Epithelial cell of esophagus (primary cell): Measurements from ENCODE around the gene PCDH15.

ENCODE experiments used
- DNase-seq: peaks from one replicate; pipeline ENCODE4 v3.0.0; 2010; ENCODE audit warnings: low read depth
- H3K4me3 ChIP-seq: 2 replicates; pipeline ENCODE4 v1.5.1; 2011; ENCODE audit warnings: mild to moderate bottlenecking, low read length, control low read depth
- TF ChIP-seq, protein P1 (sequence below): IDR thresholded peaks from 2 replicates; pipeline ENCODE4 v1.5.1; 2011; ENCODE audit warnings: low read depth, mild to moderate bottlenecking, low read length, control low read depth, inconsistent platforms; ENCODE audit not compliant: insufficient read depth; ENCODE audit errors: missing control alignments

Gene PCDH15

DNA sequence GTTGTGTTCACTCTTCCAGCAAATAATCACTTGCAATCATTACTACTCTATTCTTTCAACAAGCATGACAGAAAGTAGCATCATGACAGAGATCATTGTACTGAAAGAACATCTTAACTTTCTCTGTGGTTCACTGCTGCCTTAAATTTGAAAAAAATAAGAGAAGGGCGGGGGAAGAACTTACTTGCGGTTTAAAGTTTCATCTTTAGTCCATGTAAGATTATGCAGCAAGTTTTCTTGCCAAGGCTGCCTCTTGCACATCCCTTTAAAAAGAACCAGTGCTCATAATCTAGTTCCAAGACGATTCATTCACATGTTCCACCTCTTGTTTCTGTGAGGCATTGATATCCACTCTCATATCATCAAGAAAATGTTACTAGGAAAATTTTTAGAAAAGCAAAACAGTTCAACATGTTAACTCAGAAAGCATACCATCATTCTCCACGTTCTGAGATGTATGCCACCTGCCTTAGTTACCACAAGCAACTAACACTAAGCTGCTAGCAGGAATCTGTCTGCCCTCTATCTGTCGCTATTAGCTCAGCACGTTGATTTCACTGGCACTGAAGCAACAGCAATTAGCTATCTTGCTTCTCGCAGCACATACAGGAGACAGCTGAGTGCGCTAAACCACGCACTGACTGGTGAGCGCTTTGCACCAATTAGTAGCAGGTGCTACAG lies at the start of gene PCDH15:
Gene PCDH15 (minus strand): TSS at position 491 of the 681 bp plus-strand sequence. CDS start 136,969 bp downstream, outside the sequence.
- H3K4me3 ChIP-seq = no peak within 1 kb of the TSS
- peak; percentile 63 for DNase-seq
- TF ChIP-seq, protein P1, sequence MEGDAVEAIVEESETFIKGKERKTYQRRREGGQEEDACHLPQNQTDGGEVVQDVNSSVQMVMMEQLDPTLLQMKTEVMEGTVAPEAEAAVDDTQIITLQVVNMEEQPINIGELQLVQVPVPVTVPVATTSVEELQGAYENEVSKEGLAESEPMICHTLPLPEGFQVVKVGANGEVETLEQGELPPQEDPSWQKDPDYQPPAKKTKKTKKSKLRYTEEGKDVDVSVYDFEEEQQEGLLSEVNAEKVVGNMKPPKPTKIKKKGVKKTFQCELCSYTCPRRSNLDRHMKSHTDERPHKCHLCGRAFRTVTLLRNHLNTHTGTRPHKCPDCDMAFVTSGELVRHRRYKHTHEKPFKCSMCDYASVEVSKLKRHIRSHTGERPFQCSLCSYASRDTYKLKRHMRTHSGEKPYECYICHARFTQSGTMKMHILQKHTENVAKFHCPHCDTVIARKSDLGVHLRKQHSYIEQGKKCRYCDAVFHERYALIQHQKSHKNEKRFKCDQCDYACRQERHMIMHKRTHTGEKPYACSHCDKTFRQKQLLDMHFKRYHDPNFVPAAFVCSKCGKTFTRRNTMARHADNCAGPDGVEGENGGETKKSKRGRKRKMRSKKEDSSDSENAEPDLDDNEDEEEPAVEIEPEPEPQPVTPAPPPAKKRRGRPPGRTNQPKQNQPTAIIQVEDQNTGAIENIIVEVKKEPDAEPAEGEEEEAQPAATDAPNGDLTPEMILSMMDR = peak; percentile 67

DNA sequence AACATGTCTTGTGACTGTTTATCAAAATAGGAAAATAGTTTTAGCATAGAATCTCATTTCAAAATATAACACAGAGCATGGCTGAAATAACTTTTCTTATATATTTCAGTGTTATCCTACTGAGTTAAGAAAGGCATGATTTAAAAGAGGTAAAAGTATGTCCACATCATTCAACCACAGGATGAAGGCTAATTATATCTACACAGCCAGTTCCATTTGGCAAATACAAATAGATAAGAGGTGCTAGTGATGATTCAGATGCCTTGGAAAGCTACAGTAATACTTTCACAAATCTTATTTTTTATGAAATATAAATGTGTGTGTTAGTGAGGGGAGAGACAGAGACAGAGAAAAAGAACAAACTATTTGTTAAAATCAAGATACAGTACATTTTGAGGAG lies 42.9 kb upstream of the PCDH15 start:
- TF ChIP-seq, protein P1 = no peak
- no peak for DNase-seq
- no peak overlapping the region for H3K4me3 ChIP-seq

DNA sequence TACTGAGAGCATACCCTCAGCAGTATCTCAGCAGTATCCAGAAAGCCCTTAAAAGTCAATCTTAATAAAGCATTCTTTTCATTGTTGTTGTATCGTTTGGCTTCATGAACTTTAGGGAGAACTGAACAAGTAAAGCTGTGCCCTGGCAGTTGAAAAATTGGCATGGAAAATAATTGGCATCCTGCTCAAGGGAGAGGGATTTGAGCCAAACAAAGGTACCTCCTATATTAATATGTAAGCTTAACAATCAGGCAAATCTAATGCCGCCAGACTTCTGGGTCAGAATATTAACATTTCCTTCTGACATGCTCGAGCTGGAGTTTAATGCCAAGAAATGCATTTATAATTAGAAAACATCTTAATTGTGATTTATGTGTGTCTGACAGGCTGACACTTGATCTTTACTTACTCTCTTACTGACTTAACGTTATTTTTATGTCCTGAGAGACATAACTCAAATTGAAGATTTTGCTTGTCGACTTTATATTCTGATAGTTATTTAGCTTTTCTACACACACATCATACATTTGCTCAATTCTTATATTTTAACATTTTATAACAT lies 42.1 kb upstream of the PCDH15 start:
- no peak for DNase-seq
- TF ChIP-seq, protein P1 = no peak
- H3K4me3 ChIP-seq = no peak overlapping the region

DNA sequence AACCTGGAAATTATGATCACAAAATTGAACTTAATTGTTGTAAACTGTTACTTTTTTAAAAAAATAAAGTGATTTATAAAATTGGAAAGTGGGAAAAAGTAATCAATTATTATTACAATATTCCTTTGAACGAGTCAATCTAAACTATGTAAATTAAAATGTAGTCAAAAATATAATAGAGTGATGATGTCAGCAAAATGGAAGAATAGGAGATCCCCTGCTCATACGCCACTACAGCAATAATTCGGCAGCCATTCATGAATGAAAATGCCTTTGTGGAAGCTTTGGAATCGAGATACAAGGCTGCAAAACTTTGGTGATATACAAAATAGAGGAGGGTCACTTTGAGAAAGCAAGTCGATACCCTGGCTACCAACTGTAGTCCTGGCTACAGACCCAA lies 36.4 kb upstream of the PCDH15 start:
- no peak for DNase-seq
- no peak overlapping the region for H3K4me3 ChIP-seq
- TF ChIP-seq, protein P1 = no peak

DNA sequence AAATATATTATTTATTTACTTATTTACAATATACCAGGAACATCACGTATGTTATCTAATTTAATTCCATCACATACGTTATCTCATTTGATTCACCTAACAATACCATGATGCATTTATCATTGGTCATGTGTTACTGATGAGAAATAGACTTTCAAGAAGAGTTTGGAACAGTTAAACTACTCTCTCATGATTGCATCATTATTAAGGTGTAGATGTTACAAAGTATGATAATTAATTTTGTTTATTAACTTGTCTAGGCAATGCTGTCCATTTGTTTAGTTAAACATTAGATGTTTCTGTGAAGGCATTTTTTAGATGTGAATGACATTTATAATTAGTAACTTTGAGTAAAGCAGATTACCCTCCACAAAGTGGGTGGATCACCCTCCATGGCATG lies 32.0 kb upstream of the PCDH15 start:
- TF ChIP-seq, protein P1 = no peak
- H3K4me3 ChIP-seq = no peak overlapping the region

DNA sequence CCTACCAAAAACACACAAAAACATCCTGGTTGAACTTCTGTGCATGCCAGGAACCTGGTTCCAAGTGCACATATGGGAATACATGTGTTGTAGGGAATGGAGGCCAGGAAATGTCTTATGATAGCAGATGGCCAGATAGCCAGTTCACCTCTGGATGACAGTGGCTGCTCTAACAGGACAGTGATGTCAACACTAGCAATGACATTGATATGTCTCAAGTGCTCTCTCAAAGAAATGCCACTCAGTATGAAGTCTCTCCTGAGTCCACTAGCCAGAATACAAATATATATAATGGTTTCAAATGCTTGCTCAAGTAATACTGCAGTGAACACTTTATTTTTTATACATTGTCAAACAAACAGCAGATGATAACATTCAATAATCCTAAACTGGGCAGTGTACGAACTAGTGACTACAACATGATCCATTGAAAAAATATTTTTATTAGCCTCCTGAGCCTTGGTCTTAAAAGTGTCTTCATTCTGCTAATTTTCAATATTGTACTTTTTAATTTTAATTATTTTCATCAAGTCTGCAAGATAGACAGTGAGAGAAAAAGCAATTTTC lies 26.0 kb upstream of the PCDH15 start:
- TF ChIP-seq, protein P1 = no peak
- H3K4me3 ChIP-seq = no peak overlapping the region
- DNase-seq = no peak

More for the DNA sequence above, 32.0 kb upstream of the PCDH15 start:
- no peak for DNase-seq
